SK-N-MC (cell line): ENCODE results near the gene URAD.

Source experiments
- EZH2 ChIP-seq: fragments of 200-600 bp; sonication (generic); IDR thresholded peaks from one replicate; pipeline ENCODE4 v1.6.1; 2017; ENCODE audit warnings: antibody characterized with exemption
- FOXP2 ChIP-seq: optimal IDR thresholded peaks from 2 replicates; pipeline ENCODE3; 2011; ENCODE audit warnings: mild to moderate bottlenecking, moderate library complexity; ENCODE audit not compliant: insufficient read depth; ENCODE audit errors: extremely low read length, control extremely low read depth
- POLR2AphosphoS5 ChIP-seq: IDR thresholded peaks from 2 replicates; pipeline ENCODE4 v1.6.1; 2012; ENCODE audit warnings: mild to moderate bottlenecking, low read depth, low read length, borderline replicate concordance

- TF ChIP-seq POLR2AphosphoS5 (no peak), EZH2 (no peak), FOXP2 (no peak)
Measured at GRCh38 chr13:27956576-27957300, 31.8 kb downstream of the URAD start.
